Liver (tissue), 3 donors: ENCODE measurements around the gene MRPL18.

Source experiments
- SP1 ChIP-seq: IDR thresholded peaks from 2 replicates; pipeline ENCODE4 v1.6.1; 2018; ENCODE audit warnings: antibody characterized with exemption, mild to moderate bottlenecking
- TF ChIP-seq, protein P1 (sequence below): fragments of 150-350 bp; IDR thresholded peaks from 2 replicates; pipeline ENCODE4 v1.5.1; 2017; ENCODE audit warnings: improper control_type of control experiment, low read depth, low read length; ENCODE audit not compliant: missing input control
- donor health status: healthy.
- donor health status: healthy.

DNA sequence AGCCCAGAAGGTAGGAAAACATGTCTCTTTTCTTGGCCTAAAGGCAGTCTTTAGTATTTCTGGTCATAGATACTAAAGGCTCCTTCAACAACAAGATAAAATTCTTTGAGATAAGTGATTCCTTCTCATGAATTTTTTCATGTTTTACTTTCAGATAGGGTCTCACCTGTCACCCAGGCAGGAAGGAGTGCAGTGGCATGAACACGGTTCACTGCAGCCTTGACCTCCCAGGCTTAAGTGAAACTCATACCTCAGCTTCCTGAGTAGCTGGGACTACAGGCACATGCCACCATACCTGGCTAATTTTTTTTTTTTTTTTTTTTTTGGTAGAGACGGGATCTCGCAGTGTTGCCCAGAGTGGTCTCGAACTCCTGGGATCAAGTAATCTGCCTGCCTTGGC, 18.9 kb downstream of the MRPL18 start:
- no peak for TF ChIP-seq SP1
- TF ChIP-seq, protein P1, sequence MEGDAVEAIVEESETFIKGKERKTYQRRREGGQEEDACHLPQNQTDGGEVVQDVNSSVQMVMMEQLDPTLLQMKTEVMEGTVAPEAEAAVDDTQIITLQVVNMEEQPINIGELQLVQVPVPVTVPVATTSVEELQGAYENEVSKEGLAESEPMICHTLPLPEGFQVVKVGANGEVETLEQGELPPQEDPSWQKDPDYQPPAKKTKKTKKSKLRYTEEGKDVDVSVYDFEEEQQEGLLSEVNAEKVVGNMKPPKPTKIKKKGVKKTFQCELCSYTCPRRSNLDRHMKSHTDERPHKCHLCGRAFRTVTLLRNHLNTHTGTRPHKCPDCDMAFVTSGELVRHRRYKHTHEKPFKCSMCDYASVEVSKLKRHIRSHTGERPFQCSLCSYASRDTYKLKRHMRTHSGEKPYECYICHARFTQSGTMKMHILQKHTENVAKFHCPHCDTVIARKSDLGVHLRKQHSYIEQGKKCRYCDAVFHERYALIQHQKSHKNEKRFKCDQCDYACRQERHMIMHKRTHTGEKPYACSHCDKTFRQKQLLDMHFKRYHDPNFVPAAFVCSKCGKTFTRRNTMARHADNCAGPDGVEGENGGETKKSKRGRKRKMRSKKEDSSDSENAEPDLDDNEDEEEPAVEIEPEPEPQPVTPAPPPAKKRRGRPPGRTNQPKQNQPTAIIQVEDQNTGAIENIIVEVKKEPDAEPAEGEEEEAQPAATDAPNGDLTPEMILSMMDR, result no peak
